ENCODE results near the gene TNIK. TPM values are rescaled to one million over a fixed set of nuclear protein-coding genes. Genes with fewer than 3 reads are reported as not detected.

The TNIK gene
- total and polyA plus RNA-seq, 2 of the 4 experiments (the other 2 are of a cell fraction) = 3.4 to 6.3 TPM

DNA sequence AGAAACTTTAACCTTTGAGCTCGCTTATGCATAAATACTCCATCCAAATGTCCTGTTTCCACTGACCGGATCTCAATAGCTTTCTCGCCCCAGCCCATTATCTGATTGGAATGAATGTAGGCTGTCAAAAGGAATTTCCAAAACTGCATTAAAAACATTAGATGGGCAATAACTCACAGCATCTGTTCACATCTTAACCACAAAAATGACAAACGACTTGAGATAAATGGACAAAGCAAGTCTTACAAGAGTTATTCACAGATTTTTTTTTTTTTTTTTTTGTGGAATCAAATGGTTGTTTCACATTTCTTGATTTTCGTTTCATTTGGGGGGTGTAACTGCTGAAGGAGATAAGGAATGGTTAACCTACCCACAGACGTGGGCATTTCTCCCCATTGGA lies 394.0 kb downstream of the TNIK start:
- Histone ChIP-seq H3K27me3 (ENCODE audit: control insufficient read depth, insufficient read depth, low read length) (no peaks in the 10 kb centered on the region), H3K14ac (replicated peaks; ENCODE audit: low read depth, low read length) (no peak overlapping the region), H2BK120ac (ENCODE audit: low read depth, low read length) (no peak overlapping the region), H3K36me3 (ENCODE audit: control insufficient read depth, insufficient read depth, low read length) (peaks cover 2% of the 10 kb centered on the region; the same call in 1 of the 2 replicates), H3K9me1 (ENCODE audit: insufficient read depth, low read length) (no peaks in the 10 kb centered on the region), H3K79me1 (ENCODE audit: low read depth in 1 of 2, low read length in 2 of 2) (no peaks in the 10 kb centered on the region), H3K4me3 (ENCODE audit: insufficient read depth, low read depth, low read length) (no peak overlapping the region), H3K4me2 (ENCODE audit: low read depth, low read length) (no peak overlapping the region), H3K9ac (ENCODE audit: low read depth, low read length) (no peak overlapping the region), H3K23ac (ENCODE audit: low read depth, low read length) (no peak overlapping the region), H2BK5ac (ENCODE audit: low read depth, low read length, poor library complexity, severe bottlenecking) (no peak overlapping the region), H2BK15ac (ENCODE audit: low read depth, low read length) (no peak overlapping the region), H4K91ac (ENCODE audit: insufficient read depth, low read depth, low read length) (no peak overlapping the region), H2BK20ac (ENCODE audit: low read depth, low read length) (no peak overlapping the region), H2AFZ (replicated peaks; ENCODE audit: low read length, poor library complexity) (no peak overlapping the region), H3K4ac (ENCODE audit: low read depth, low read length) (no peak overlapping the region), H4K20me1 (ENCODE audit: insufficient read depth, low read length) (no peaks in the 10 kb centered on the region), H2AK9ac (replicated peaks; ENCODE audit: low read depth, low read length, poor library complexity) (no peak overlapping the region), H4K5ac (ENCODE audit: low read depth, low read length) (no peak overlapping the region), H3K27ac (ENCODE audit: insufficient read depth, low read length) (no peak overlapping the region), H3K4me1 (ENCODE audit: control insufficient read depth, insufficient read depth, low read length) (no peaks in the 10 kb centered on the region), H2AK5ac (ENCODE audit: low read depth, low read length) (no peak overlapping the region), H3K9me3 (ENCODE audit: control insufficient read depth, insufficient read depth, low read length) (no peaks in the 10 kb centered on the region), H3K18ac (ENCODE audit: low read depth, low read length) (no peak overlapping the region), H3K56ac (ENCODE audit: extremely low read depth, insufficient read depth, low read length) (no peak overlapping the region), H4K8ac (ENCODE audit: low read depth in 2 of 2, low read length in 2 of 2) (no peak overlapping the region)
- in situ Hi-C loops (cut with MboI; ENCODE audit: low sequenced_read_pairs) (no loop called here), intact Hi-C loops (cut with micrococcal nuclease) (no loop called here), dilution Hi-C loops (cut with HindIII; ENCODE audit: low sequenced_read_pairs, unreplicated experiment) (no loop called here)
- BruUV-seq (replicated peaks) = no TSS peak
- ChIA-PET CTCF (no interaction called here), POLR2A (ENCODE audit: unreplicated experiment) (no interaction called here)
- DNase-seq (no peak), ATAC-seq (ENCODE audit: low read depth) (no peak)
- TF ChIP-seq FOS (IDR thresholded peaks at IDR 0.05; ENCODE audit: low read depth, low read length) = no peak
- no peak for TF ChIP-seq CEBPB (IDR thresholded peaks at IDR 0.05; ENCODE audit: low read depth, low read length)
- TF ChIP-seq MAFK (IDR thresholded peaks at IDR 0.05; ENCODE audit: low read depth, low read length) = no peak
- TF ChIP-seq MXI1 (IDR thresholded peaks at IDR 0.05; ENCODE audit: borderline replicate concordance, low read depth, low read length) = no peak
- TF ChIP-seq RAD21 (IDR thresholded peaks at IDR 0.05; ENCODE audit: low read length) = no peak
- TF ChIP-seq RCOR1 (IDR thresholded peaks at IDR 0.05; ENCODE audit: insufficient replicate concordance, low read length) = no peak
- TF ChIP-seq, protein P1, sequence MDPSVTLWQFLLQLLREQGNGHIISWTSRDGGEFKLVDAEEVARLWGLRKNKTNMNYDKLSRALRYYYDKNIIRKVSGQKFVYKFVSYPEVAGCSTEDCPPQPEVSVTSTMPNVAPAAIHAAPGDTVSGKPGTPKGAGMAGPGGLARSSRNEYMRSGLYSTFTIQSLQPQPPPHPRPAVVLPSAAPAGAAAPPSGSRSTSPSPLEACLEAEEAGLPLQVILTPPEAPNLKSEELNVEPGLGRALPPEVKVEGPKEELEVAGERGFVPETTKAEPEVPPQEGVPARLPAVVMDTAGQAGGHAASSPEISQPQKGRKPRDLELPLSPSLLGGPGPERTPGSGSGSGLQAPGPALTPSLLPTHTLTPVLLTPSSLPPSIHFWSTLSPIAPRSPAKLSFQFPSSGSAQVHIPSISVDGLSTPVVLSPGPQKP (IDR thresholded peaks at IDR 0.05; ENCODE audit: borderline replicate concordance, low read depth, low read length) = no peak
- no peak for TF ChIP-seq MAZ (IDR thresholded peaks at IDR 0.05; ENCODE audit: borderline replicate concordance, low read depth, low read length)
- TF ChIP-seq, protein P2, sequence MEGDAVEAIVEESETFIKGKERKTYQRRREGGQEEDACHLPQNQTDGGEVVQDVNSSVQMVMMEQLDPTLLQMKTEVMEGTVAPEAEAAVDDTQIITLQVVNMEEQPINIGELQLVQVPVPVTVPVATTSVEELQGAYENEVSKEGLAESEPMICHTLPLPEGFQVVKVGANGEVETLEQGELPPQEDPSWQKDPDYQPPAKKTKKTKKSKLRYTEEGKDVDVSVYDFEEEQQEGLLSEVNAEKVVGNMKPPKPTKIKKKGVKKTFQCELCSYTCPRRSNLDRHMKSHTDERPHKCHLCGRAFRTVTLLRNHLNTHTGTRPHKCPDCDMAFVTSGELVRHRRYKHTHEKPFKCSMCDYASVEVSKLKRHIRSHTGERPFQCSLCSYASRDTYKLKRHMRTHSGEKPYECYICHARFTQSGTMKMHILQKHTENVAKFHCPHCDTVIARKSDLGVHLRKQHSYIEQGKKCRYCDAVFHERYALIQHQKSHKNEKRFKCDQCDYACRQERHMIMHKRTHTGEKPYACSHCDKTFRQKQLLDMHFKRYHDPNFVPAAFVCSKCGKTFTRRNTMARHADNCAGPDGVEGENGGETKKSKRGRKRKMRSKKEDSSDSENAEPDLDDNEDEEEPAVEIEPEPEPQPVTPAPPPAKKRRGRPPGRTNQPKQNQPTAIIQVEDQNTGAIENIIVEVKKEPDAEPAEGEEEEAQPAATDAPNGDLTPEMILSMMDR (conservative IDR thresholded peaks at IDR 0.05; ENCODE audit: low read depth, low read length) = no peak
- TF ChIP-seq POLR2A (IDR thresholded peaks at IDR 0.05; ENCODE audit: low read depth, low read length) = no peak
- no peak for TF ChIP-seq CHD1 (IDR thresholded peaks at IDR 0.05; ENCODE audit: low read depth, low read length)
- TF ChIP-seq, protein P3, sequence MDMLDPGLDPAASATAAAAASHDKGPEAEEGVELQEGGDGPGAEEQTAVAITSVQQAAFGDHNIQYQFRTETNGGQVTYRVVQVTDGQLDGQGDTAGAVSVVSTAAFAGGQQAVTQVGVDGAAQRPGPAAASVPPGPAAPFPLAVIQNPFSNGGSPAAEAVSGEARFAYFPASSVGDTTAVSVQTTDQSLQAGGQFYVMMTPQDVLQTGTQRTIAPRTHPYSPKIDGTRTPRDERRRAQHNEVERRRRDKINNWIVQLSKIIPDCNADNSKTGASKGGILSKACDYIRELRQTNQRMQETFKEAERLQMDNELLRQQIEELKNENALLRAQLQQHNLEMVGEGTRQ (IDR thresholded peaks at IDR 0.05; ENCODE audit: low read depth, low read length) = no peak
- TF ChIP-seq RFX5 (IDR thresholded peaks at IDR 0.05; ENCODE audit: low read depth, low read length) = no peak
- TF ChIP-seq NFE2L2 (IDR thresholded peaks at IDR 0.05; ENCODE audit: low read depth, low read length) = no peak
- TF ChIP-seq BHLHE40 (IDR thresholded peaks at IDR 0.05; ENCODE audit: low read depth, low read length) = no peak
- no peak for TF ChIP-seq SMC3 (IDR thresholded peaks at IDR 0.05; ENCODE audit: low read depth, low read length)
- WGBS, 2 experiments (ENCODE audit: extremely low coverage in 2 of 2, insufficient read length in 1 of 2) = no CpG with 5 or more reads among the region's 6 CpGs

All from IMR-90 (cell line).